HG02852 (cell line): Measurements from ENCODE around the gene ZNF879.
A peak's percentile ranks its signal among the peaks of the same experiment; 100 is the strongest.

ENCODE experiments used
- ATAC-seq: cut with Tn5 transposase; IDR thresholded peaks from one replicate; pipeline ENCODE4 v1.9.1; 2021; ENCODE audit warnings: mild to moderate bottlenecking, moderate library complexity; ENCODE audit not compliant: unreplicated experiment

ZNF879 gene

DNA sequence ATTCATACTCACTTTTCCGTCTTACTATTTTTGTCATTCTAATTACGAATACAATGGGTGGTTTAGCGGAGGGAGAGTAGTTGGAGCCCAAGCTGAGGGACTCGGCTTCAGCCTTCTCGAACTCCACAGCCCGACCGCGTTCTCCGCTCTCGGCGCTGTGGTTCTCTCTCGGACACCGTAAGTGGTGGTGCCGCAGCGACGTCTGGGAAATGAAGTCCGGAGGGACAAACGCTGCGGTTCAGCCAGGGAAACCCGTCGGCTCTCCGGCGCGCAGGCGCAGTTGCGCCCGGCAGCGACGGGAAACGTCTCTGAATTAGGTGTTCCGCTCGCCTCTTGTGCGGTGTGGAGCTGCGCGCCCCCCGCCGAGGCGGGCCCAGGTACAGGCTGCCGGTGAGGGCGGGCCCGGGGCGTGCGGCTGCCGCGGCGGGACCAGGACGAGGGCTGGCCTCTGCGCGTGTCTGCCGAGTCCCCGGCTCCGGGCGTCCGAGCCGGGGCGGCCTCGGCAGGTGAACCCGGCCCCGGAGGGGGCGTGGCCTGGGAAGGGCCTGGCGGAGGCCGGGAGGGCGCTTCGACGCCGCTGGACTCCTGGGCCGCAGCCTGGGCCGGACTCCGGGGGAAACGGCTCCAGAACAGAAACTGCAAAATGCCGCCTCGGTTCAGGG is at the start of gene ZNF879:
Gene ZNF879, plus strand, starts transcription at position 277 of the 662 bp plus-strand sequence. CDS start 1,201 bp downstream, outside the sequence.
- peak; percentile 80 for ATAC-seq

DNA sequence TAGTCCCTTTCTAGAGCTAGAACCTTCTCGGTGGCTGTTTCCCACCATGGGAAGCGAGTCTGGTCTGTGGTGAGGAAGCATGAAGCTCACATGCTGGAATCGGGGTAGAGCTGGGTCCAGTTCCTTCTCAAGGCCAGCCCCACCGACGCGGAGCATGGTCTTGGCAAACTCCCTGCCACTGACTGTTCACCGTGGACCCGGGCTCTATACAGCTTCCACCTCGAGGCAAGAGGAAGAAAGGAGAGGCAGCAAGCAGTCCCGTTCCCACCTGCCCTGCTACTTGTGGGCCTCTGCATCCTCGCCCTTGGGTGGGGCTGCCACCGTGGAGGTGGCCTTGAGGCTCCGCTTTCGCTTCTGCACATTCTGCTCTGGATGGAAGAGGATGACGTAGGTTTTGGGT is 42.2 kb upstream of the ZNF879 start:
- ATAC-seq, result no peak

DNA sequence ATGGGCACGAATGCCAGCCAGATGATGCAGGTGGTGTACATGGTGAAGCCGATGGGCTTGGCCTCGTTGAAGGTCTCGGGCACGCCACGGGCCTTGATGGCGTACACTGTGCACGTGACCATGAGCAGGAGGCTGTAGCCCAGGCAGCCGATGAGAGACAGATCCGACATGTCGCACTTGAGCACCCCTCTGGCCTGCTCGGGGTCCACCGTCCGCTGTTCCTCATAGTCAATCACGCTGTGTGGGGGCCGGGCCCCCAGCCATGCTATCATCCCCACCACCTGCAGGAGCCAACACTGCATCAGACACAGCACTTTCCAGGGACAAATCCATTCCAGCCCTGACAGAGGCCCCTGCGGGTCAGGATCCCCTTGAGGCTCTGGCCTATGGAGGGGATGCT is 40.7 kb upstream of the ZNF879 start:
- ATAC-seq, result no peak

- no peak for ATAC-seq
Measured at GRCh38 chr5:178983728-178984127, 39.9 kb upstream of the ZNF879 start.

DNA sequence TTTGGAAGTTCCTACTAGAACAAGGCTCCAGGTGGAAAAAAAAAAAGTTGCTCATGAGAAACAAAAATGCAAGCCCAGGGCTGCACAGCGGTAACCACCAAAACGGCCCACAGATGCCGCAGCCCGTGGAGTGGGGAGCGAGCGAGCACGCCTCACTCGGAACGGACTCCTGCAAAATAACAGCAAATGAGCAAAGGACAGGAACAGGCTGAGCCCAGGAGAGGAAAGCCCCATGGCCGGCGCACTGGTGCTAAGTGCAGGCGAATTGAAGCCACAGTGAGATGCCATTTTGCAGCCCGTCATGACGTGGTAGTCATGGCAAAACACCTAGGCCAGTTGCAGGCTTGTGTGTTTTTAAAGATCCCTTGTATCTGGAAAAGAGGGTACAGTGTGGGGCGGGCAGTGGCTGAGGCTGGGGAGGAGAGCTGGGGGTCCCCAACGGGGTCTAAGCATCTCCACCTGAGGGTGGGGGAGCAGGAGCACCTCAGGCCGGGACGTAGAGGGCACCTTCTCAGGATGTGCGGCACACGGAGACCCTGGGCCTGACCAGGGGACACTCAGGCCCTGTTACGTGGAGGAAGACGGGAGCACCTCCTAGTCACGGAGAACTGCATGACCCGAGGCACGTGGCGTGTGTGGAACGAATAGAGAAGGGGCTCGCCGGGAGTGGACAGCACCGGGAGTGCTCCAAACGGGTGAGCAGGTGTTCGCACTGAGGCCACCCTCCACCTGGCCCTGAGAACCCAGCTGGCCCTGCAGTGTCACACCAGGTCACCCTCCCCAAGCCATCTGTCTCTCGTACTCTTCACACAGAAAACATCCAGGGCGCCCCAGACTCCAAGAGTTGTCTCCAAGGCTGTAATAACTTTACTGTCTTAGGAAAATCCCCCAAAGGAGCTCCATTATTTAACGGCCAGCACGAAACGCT is 39.2 kb upstream of the ZNF879 start:
- no peak for ATAC-seq

GRCh38 chr5:178986326-178986960 is 37.2 kb upstream of the ZNF879 start:
- ATAC-seq, result no peak

DNA sequence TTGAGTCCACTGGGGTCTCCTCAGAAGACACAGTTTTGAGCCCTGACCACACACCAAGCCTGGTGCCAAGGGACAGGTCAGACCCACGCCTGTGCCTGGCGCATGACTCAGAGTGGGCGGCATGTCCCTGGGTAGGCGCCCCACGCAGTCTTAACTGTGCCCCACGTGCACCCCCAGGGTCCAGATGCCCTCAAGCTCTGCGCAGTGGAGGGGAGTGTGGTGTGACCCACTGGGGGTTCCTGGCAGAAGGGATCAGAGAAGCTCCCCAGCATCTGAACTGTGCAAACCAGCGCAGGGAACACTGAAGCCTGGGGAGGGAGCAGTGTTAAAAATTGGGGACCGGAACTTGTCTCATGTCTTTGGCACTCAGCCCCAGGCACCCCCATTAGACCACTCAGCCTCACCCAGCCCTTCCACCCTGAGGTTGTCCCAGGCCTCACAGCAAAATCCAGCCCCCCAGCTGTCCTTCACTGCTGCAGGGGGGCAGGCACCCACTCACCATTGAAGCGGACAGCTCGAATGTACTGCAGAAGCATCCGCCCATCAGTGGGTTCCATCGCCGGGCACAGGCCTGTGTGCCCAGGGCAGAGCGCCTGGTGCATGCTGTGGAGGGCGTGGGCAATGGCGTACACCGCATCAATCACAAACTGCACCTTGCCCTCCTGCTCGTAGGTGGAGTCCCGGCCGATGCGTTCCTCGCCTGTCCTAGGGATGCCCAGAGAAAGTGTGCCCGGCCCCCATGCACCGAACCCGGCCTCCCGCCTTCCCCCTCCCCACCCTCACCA is 35.0 kb upstream of the ZNF879 start:
- ATAC-seq, result no peak

DNA sequence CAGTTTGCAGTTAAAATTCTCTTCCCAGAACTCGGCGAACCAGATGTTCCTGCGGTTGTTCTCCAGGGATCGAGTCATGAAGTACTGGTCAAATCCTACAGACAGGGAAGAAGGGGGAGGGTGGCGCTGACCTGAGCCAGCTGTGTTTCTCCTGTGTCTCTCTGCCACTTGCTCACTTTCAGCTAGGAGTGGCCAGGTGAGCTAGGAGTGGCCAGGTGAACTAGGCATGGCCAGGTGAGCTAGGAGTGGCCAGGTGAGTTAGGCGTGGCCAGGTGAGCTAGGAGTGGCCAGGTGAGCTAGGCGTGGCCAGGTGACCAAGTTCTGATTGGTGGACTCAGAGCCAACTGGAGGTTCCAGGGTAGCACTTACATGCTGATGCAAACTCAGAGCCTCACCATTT is 34.3 kb upstream of the ZNF879 start:
- no peak for ATAC-seq

DNA sequence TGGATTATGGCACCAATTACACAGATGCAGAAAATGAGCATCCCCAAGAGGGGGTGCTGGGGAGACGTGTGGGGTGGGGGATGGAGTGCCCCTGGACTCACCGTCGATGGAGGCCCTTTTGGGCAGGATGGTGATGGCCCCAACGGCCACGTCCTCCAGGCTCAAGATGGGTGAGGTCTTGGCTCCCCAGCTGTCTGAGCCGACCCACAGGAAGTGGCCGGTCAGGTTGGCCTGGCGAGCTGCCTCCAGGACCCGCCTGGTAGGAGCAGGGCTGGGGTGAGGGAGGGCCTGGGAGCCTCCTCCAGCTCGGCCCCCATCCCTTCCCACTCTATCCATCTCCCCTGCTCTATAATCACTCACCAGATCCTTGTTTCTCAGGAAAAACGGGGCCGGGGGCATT is 33.1 kb upstream of the ZNF879 start:
- no peak for ATAC-seq

GRCh38 chr5:178991190-178992145 is 32.1 kb upstream of the ZNF879 start:
- ATAC-seq, result no peak

DNA sequence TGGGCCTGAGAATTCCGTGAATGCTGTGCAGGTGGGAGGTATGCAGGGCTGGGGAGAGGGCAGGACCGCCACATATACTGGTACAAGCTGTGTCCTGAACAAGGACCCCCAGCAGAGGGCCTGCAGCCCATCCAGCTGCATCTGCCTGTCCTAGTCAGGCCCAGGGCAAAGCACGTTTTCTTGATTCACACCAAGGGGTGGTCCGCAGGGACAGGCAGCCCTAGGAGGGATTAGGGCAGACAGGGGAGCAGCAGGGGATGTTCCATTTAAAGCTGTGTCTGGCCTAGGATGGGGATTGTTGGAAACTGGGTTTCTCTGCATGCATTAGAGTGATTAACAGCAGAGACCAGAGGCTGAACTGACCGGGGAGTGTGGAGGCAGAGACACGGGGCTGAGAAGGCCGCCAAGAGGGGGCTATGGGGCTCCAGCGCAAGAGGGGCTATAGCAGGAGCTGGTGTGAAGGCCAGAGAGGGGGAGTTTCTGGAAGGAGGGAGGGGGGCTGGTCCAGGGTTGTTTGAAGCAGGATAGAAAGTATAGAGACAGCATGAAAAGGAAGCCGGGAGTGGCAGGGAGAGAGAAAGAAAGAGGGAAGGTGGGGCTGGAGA is 31.2 kb upstream of the ZNF879 start:
- ATAC-seq, result no peak

DNA sequence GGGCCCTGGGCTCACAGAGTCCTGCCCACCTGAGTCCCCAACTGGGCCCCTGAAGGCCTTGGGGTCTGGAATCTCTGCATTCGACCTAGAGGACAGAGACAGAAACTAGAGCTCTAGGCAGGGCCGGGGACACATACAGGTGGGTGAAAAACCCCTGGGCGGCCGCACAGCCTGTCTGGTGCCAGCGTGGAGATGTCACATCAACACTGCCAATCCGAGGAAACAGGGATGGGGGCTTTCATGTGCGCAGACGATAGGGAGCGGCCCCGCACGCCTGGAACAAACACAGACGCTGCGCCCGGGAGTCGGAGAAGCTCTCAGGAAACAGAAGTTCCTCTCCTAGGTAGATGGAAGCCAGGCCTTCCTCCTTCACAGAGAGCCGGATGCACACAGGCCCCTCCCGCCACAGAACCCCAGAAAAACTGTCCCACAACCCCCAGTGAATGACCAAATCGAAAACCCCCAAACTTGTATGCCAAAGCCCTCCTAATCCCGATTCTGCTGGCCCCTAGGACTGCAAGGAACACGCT is 30.3 kb upstream of the ZNF879 start:
- no peak for ATAC-seq

GRCh38 chr5:178993955-178994579 is 29.5 kb upstream of the ZNF879 start:
- no peak for ATAC-seq

- ATAC-seq, result no peak
Measured at GRCh38 chr5:178994580-178995340, 28.8 kb upstream of the ZNF879 start, which contains the start of gene GRM6. Gene GRM6 (minus strand): TSS chr5:178995320. CDS start chr5:178994944, 376 bp downstream.

GRCh38 chr5:178995341-178995690 is 28.3 kb upstream of the ZNF879 start:
- no peak for ATAC-seq

DNA sequence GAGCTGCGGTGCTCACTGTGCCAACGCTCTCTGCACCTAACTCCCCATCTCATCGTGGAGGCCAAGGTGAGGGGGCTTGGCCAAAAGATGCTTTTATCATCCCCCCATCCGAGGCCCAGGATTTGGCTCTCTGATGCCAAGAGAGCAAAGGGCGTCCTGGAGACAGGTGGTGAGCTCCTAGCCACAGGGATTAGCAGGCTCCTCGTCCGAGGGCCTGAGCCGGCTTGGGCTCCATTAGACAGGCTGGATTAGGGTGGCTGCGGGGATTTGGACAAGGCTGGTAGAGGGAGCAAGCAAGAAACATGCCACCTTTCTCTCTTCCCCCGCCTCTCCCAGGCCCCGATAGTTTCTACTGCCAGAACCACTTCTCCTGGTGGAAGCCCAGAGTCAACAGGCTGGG is 27.4 kb upstream of the ZNF879 start:
- ATAC-seq, result no peak

DNA sequence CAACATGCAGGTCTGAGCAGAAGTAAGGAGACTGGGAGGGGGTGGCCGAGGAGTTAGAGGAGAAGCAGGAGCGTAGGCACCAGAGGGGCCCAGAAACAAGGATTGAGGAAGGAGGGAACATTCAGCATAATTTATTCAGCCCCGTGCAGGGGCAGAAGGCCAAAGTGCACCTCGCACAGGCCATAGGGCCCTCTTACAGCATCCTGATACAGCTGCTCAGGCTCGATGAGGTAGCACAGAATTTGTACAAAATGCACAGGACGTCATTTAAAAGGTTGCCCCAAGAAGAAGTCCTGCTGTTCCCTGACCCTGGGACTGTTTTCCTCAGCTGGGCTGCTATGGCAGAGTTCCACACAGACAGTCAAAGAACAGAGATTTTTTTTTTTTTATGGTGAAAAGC is 26.4 kb upstream of the ZNF879 start:
- no peak for ATAC-seq

GRCh38 chr5:178998441-178998840 is 25.2 kb upstream of the ZNF879 start:
- ATAC-seq, result no peak
